DND-41 (cell line): ENCODE measurements around the gene ASIC4.

Source experiments
- CTCF ChIP-seq: IDR thresholded peaks from 2 replicates; pipeline ENCODE4 v1.5.1; 2012; ENCODE audit warnings: borderline replicate concordance, low read length, moderate library complexity, mild to moderate bottlenecking; ENCODE audit not compliant: poor library complexity, severe bottlenecking; ENCODE audit errors: extremely low read depth
- EZH2 ChIP-seq: IDR thresholded peaks from 3 replicates; pipeline ENCODE4 v1.6.1; 2012; ENCODE audit warnings: borderline replicate concordance, low read depth, mild to moderate bottlenecking, moderate library complexity, low read length, inconsistent platforms; ENCODE audit not compliant: severe bottlenecking

DNA sequence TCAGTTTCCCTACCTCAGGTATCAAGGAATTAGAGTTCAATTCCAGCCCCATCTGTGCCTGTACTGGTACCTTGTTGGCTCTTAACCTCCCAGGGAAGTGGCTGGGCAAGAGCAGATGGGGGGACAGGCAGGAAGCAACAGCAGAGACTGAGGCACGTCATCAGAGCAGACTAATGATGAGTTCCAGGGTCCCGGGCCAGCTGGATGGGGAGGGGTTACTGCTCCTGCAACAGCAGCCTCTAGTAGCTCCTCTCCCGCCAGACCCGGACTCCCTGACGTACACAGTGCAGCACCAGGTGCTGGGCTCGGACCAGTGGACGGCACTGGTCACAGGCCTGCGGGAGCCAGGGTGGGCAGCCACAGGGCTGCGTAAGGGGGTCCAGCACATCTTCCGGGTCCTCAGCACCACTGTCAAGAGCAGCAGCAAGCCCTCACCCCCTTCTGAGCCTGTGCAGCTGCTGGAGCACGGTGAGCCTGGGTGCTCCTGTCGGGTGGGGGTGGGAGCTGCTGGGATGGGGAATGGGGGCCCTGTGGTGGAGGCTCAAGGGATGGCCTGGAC, 41.6 kb upstream of the ASIC4 start:
- no peak for TF ChIP-seq CTCF
- no peak for TF ChIP-seq EZH2
